ENCODE measurements around the gene NHERF1. TPM values are rescaled to one million over a fixed set of nuclear protein-coding genes. Genes with fewer than 3 reads are reported as not detected.

The NHERF1 gene
- total RNA-seq, 1 experiment from 2014 or later: 75.0 TPM

- BruUV-seq (replicated peaks): no TSS peak
- H3K4me3 ChIP-seq (ENCODE audit: low read length): no peak overlapping the region
- H3K9ac ChIP-seq (ENCODE audit: low read length): no peak overlapping the region
- H3K27me3 ChIP-seq (ENCODE audit: low read length): peaks cover 72% of the 10 kb centered on the region
- ATAC-seq: no peak
- TF ChIP-seq EZH2phosphoT487 (IDR thresholded peaks at IDR 0.05; ENCODE audit: borderline replicate concordance, low read length) (no peak), CTCF (conservative IDR thresholded peaks at IDR 0.05; ENCODE audit: low read depth, low read length) (no peak), EZH2 (IDR thresholded peaks at IDR 0.05; ENCODE audit: low read length, unreplicated experiment) (no peak)
- no peaks in the 10 kb centered on the region for H3K9me2 ChIP-seq (replicated peaks; ENCODE audit: low read length)
- H3K36me3 ChIP-seq (ENCODE audit: low read depth, low read length): no peaks in the 10 kb centered on the region
- no peak for DNase-seq
- H3K79me2 ChIP-seq (ENCODE audit: low read length): no peaks in the 10 kb centered on the region
- H3K27ac ChIP-seq (ENCODE audit: low read length): no peak overlapping the region
- intact Hi-C loops (cut with micrococcal nuclease): no loop called here
- H4K20me1 ChIP-seq (ENCODE audit: low read length): no peaks in the 10 kb centered on the region
- no peaks in the 10 kb centered on the region for H3F3A ChIP-seq (ENCODE audit: low read length, unreplicated experiment)
- H3K4me2 ChIP-seq (ENCODE audit: low read length): no peak overlapping the region
- no peak overlapping the region for H2AFZ ChIP-seq (ENCODE audit: low read length)
- no peaks in the 10 kb centered on the region for H3K4me1 ChIP-seq (ENCODE audit: insufficient read depth, low read length)
- POLR2A ChIA-PET (ENCODE audit: unreplicated experiment): no interaction called here
- no peaks in the 10 kb centered on the region for H3K9me3 ChIP-seq (ENCODE audit: low read length)
- CTCF ChIA-PET: no interaction called here
These were observed 46.1 kb upstream of the NHERF1 start for GRCh38 chr17:74702116-74702871.

GRCh38 chr17:74703311-74703710 lies 45.1 kb upstream of the NHERF1 start:
- Histone ChIP-seq H3K36me3 (ENCODE audit: low read depth, low read length) (no peaks in the 10 kb centered on the region), H3K4me2 (ENCODE audit: low read length) (no peak overlapping the region), H2AFZ (ENCODE audit: low read length) (no peak overlapping the region), H4K20me1 (ENCODE audit: low read length) (no peaks in the 10 kb centered on the region), H3K9ac (ENCODE audit: low read length) (no peak overlapping the region), H3K4me3 (ENCODE audit: low read length) (no peak overlapping the region), H3F3A (ENCODE audit: low read length, unreplicated experiment) (no peaks in the 10 kb centered on the region), H3K79me2 (ENCODE audit: low read length) (no peaks in the 10 kb centered on the region), H3K4me1 (ENCODE audit: insufficient read depth, low read length) (no peaks in the 10 kb centered on the region), H3K9me3 (ENCODE audit: low read length) (no peaks in the 10 kb centered on the region), H3K27me3 (ENCODE audit: low read length) (peaks cover 67% of the 10 kb centered on the region), H3K27ac (ENCODE audit: low read length) (no peak overlapping the region), H3K9me2 (replicated peaks; ENCODE audit: low read length) (no peaks in the 10 kb centered on the region)
- TF ChIP-seq EZH2 (IDR thresholded peaks at IDR 0.05; ENCODE audit: low read length, unreplicated experiment): no peak
- BruUV-seq (replicated peaks): no TSS peak
- DNase-seq: no peak
- POLR2A ChIA-PET (ENCODE audit: unreplicated experiment): interaction anchor here (0.6 kb wide), 1 partner anchor 29 kb away, joined by 4 read pairs; no protein-coding TSS in a partner anchor
- no peak for ATAC-seq
- CTCF ChIA-PET: no interaction called here
- intact Hi-C loops (cut with micrococcal nuclease): no loop called here

GRCh38 chr17:74704544-74704943 lies 43.9 kb upstream of the NHERF1 start:
- no peak for TF ChIP-seq CTCF (conservative IDR thresholded peaks at IDR 0.05; ENCODE audit: low read depth, low read length)
- no peak for TF ChIP-seq EZH2phosphoT487 (IDR thresholded peaks at IDR 0.05; ENCODE audit: borderline replicate concordance, low read length)
- TF ChIP-seq EZH2 (IDR thresholded peaks at IDR 0.05; ENCODE audit: low read length, unreplicated experiment): no peak
- BruUV-seq (replicated peaks): no TSS peak
- Histone ChIP-seq H3K27me3 (ENCODE audit: low read length) (peaks cover 63% of the 10 kb centered on the region), H3K4me2 (ENCODE audit: low read length) (no peak overlapping the region), H3K9ac (ENCODE audit: low read length) (no peak overlapping the region), H3K9me2 (replicated peaks; ENCODE audit: low read length) (no peaks in the 10 kb centered on the region), H3K27ac (ENCODE audit: low read length) (no peak overlapping the region), H3F3A (ENCODE audit: low read length, unreplicated experiment) (no peaks in the 10 kb centered on the region), H4K20me1 (ENCODE audit: low read length) (no peaks in the 10 kb centered on the region), H2AFZ (ENCODE audit: low read length) (no peak overlapping the region), H3K36me3 (ENCODE audit: low read depth, low read length) (no peaks in the 10 kb centered on the region), H3K4me3 (ENCODE audit: low read length) (no peak overlapping the region), H3K79me2 (ENCODE audit: low read length) (no peaks in the 10 kb centered on the region), H3K9me3 (ENCODE audit: low read length) (no peaks in the 10 kb centered on the region), H3K4me1 (ENCODE audit: insufficient read depth, low read length) (no peaks in the 10 kb centered on the region)
- DNase-seq (no peak), ATAC-seq (no peak)
- ChIA-PET POLR2A (ENCODE audit: unreplicated experiment) (no interaction called here), CTCF (no interaction called here)
- intact Hi-C loops (cut with micrococcal nuclease): no loop called here
